ENCODE measurements around the gene MAP3K14.

DNA sequence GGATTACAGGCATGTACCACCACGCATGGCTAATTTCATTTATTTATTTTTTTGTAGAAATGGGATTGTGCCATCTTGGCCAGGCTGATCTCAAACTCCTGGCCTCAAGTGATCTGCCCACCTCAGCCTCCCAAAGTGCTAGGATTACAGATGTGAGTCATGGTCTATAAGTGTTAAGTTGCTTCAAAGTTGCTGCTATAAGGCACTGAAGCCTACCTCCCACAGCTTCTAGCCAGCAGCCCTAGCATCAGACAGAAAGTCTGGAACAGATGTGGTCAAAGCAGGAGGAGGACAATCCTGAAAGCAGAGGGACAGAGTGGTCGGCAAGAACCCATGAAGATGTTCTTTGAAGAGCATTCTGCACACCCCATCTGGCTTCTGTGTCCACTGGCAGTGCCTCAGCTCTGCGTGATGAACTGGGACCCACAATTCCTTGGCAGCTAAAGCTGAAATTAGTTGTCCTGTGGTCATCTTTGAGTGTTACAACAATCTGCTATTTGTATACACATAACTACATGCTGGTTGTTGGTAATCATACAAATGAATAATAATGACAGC is 11.2 kb downstream of the MAP3K14 start:
- TF ChIP-seq CREM (IDR thresholded peaks at IDR 0.05; ENCODE audit: low read depth) (no peak), PBX3 (IDR thresholded peaks at IDR 0.05; ENCODE audit: insufficient replicate concordance, low read depth, low read length) (no peak), EED (IDR thresholded peaks at IDR 0.05; ENCODE audit: low read depth) (no peak), SMC3 (IDR thresholded peaks at IDR 0.05; ENCODE audit: borderline replicate concordance, low read length) (no peak), EZH2 (IDR thresholded peaks at IDR 0.05; ENCODE audit: borderline replicate concordance, control insufficient read depth, low read depth, low read length) (no peak), FOXM1 (IDR thresholded peaks at IDR 0.05; ENCODE audit: low read depth, low read length) (no peak), ZNF592 (IDR thresholded peaks at IDR 0.05) (no peak), CBX5 (IDR thresholded peaks at IDR 0.05; ENCODE audit: low read depth) (no peak)
- TF ChIP-seq, protein P1, sequence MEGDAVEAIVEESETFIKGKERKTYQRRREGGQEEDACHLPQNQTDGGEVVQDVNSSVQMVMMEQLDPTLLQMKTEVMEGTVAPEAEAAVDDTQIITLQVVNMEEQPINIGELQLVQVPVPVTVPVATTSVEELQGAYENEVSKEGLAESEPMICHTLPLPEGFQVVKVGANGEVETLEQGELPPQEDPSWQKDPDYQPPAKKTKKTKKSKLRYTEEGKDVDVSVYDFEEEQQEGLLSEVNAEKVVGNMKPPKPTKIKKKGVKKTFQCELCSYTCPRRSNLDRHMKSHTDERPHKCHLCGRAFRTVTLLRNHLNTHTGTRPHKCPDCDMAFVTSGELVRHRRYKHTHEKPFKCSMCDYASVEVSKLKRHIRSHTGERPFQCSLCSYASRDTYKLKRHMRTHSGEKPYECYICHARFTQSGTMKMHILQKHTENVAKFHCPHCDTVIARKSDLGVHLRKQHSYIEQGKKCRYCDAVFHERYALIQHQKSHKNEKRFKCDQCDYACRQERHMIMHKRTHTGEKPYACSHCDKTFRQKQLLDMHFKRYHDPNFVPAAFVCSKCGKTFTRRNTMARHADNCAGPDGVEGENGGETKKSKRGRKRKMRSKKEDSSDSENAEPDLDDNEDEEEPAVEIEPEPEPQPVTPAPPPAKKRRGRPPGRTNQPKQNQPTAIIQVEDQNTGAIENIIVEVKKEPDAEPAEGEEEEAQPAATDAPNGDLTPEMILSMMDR (IDR thresholded peaks at IDR 0.05 in 2 of 3, conservative IDR thresholded peaks at IDR 0.05 in 1 of 3; ENCODE audit: control insufficient read depth in 2 of 3, extremely low read depth in 1 of 3, insufficient read depth in 1 of 3, low read depth in 3 of 3, low read length in 3 of 3), result no peak
- TF ChIP-seq, protein P2, sequence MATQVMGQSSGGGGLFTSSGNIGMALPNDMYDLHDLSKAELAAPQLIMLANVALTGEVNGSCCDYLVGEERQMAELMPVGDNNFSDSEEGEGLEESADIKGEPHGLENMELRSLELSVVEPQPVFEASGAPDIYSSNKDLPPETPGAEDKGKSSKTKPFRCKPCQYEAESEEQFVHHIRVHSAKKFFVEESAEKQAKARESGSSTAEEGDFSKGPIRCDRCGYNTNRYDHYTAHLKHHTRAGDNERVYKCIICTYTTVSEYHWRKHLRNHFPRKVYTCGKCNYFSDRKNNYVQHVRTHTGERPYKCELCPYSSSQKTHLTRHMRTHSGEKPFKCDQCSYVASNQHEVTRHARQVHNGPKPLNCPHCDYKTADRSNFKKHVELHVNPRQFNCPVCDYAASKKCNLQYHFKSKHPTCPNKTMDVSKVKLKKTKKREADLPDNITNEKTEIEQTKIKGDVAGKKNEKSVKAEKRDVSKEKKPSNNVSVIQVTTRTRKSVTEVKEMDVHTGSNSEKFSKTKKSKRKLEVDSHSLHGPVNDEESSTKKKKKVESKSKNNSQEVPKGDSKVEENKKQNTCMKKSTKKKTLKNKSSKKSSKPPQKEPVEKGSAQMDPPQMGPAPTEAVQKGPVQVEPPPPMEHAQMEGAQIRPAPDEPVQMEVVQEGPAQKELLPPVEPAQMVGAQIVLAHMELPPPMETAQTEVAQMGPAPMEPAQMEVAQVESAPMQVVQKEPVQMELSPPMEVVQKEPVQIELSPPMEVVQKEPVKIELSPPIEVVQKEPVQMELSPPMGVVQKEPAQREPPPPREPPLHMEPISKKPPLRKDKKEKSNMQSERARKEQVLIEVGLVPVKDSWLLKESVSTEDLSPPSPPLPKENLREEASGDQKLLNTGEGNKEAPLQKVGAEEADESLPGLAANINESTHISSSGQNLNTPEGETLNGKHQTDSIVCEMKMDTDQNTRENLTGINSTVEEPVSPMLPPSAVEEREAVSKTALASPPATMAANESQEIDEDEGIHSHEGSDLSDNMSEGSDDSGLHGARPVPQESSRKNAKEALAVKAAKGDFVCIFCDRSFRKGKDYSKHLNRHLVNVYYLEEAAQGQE (IDR thresholded peaks at IDR 0.05; ENCODE audit: low read depth, low read length), result no peak

Data from GM12878 (cell line).